Fibroblast of the aortic adventitia (primary cell): ENCODE data around the gene DHRS3. TPM values are rescaled to one million over a fixed set of nuclear protein-coding genes. Genes with fewer than 3 reads are reported as not detected.

Experiments used
- DNase-seq: peaks from one replicate; pipeline ENCODE4 v3.0.0-alpha.2; 2010; ENCODE audit warnings: low read depth
- H3K4me3 ChIP-seq: 2 replicates; pipeline ENCODE4 v1.5.1; 2011; ENCODE audit warnings: low read depth, mild to moderate bottlenecking, control low read depth, low read length, moderate library complexity
- CTCF ChIP-seq: IDR thresholded peaks from 2 replicates; pipeline ENCODE4 v1.5.1; 2011; ENCODE audit warnings: mild to moderate bottlenecking, low read length, control low read depth, inconsistent platforms; ENCODE audit not compliant: insufficient read depth
- total RNA-seq: library from RNA; depleted of rRNA; stranded (reverse); fragments of >200 nt; gene quantifications from 2 replicates; pipeline ENCODE4 v1.2.3, GENCODE V29; 2012; ENCODE audit warnings: low replicate concordance

Gene DHRS3
- total RNA-seq, 1 donor = 114 TPM

GRCh38 chr1:12584900-12585525 is 33.0 kb downstream of the DHRS3 start:
- no peak overlapping the region for H3K4me3 ChIP-seq
- TF ChIP-seq CTCF = no peak
- no peak for DNase-seq

- no peak overlapping the region for H3K4me3 ChIP-seq
- DNase-seq = no peak
Observed at GRCh38 chr1:12583484-12583883, 34.5 kb downstream of the DHRS3 start.

GRCh38 chr1:12582649-12583048 is 35.4 kb downstream of the DHRS3 start:
- H3K4me3 ChIP-seq = no peak overlapping the region
- no peak for TF ChIP-seq CTCF

More at GRCh38 chr1:12583484-12583883, 34.5 kb downstream of the DHRS3 start:
- TF ChIP-seq CTCF = no peak

GRCh38 chr1:12581179-12581578 is 36.8 kb downstream of the DHRS3 start:
- peak; percentile 68 for DNase-seq
- TF ChIP-seq CTCF = no peak

More at GRCh38 chr1:12582649-12583048, 35.4 kb downstream of the DHRS3 start:
- no peak for DNase-seq

GRCh38 chr1:12580054-12580887 is 37.7 kb downstream of the DHRS3 start:
- no peak overlapping the region for H3K4me3 ChIP-seq
- no peak for TF ChIP-seq CTCF
- peak; percentile 78 for DNase-seq

More at GRCh38 chr1:12581179-12581578, 36.8 kb downstream of the DHRS3 start:
- no peak overlapping the region for H3K4me3 ChIP-seq

- no peak for TF ChIP-seq CTCF
Observed at GRCh38 chr1:12578860-12579422, 39.1 kb downstream of the DHRS3 start.

More at GRCh38 chr1:12578860-12579422, 39.1 kb downstream of the DHRS3 start:
- no peak for DNase-seq
- no peak overlapping the region for H3K4me3 ChIP-seq
